ENCODE data around the gene MAPK14. TPM values are rescaled to one million over a fixed set of nuclear protein-coding genes. Genes with fewer than 3 reads are reported as not detected.

MAPK14 gene
- total and polyA plus RNA-seq, 9 of the 15 experiments (the other 6 are each of a cell fraction or from before 2014, with no cell fraction given) = 8.8 to 62.7 (median 35.5) TPM

- H3K9ac ChIP-seq (ENCODE audit: insufficient read depth in 1 of 2, low read depth in 2 of 2, low read length in 2 of 2) = peak overlapping the region in 1 of 2 experiments; percentile 79; a peak in 2 of 4 replicates
- FAIRE-seq = peak; percentile 37
- no peaks in the 10 kb centered on the region for H4K20me1 ChIP-seq (replicated peaks; ENCODE audit: control insufficient read depth, insufficient read depth, low read length)
- no peaks in the 10 kb centered on the region for H3K36me3 ChIP-seq (ENCODE audit: control insufficient read depth, insufficient read depth, low read length)
- no peaks in the 10 kb centered on the region for H3K27me3 ChIP-seq (ENCODE audit: control insufficient read depth in 2 of 2, insufficient read depth in 2 of 2, low read length in 2 of 2)
- POLR2A ChIA-PET = interaction anchor here (0.7 to 1.5 kb wide), 5 partner anchors 9 to 243 kb away, joined by 3 to 5 read pairs (median 3); no protein-coding TSS in a partner anchor
- no peaks in the 10 kb centered on the region for H3K9me3 ChIP-seq (replicated peaks; ENCODE audit: control insufficient read depth, insufficient read depth, low read depth, low read length)
- in situ Hi-C loops (cut with MboI) = no loop called here
- H3K9me1 ChIP-seq (ENCODE audit: control insufficient read depth, insufficient read depth, low read length) = peaks cover 3% of the 10 kb centered on the region
- H3K79me2 ChIP-seq (ENCODE audit: control insufficient read depth, insufficient read depth, low read length) = no peaks in the 10 kb centered on the region
- peak overlapping the region; percentile 58; the same call in 1 of the 3 replicates for H3K27ac ChIP-seq (ENCODE audit: extremely low read depth, low read depth, low read length)
- H3K4me2 ChIP-seq (ENCODE audit: insufficient read depth, low read length) = peak overlapping the region; percentile 33; the same call in 1 of the 2 replicates
- intact Hi-C loops (cut with micrococcal nuclease) = loop anchor here (2.0 kb wide), 2 partner anchors 75 to 239 kb away; partner anchors contain the start of gene BRPF3
- CTCF ChIA-PET (ENCODE audit: low intra/inter-chr PET ratio) = no interaction called here
- BruUV-seq (replicated peaks) = no TSS peak
- H3K4me3 ChIP-seq = no peak overlapping the region
- ATAC-seq = peak; percentile 8
- peaks cover 64 to 71% of the 10 kb centered on the region in 2 experiments for H3K4me1 ChIP-seq (replicated peaks in 1 of 2; ENCODE audit: control insufficient read depth in 2 of 2, insufficient read depth in 2 of 2, low read length in 2 of 2)
- peak in 3 of 4 experiments; percentile 53 to 77 (median 57) for DNase-seq (ENCODE audit: extremely low read depth in 1 of 4, low spot score in 3 of 4)
- 2% methylated on average over 4 of the region's 4 CpGs for WGBS (ENCODE audit: insufficient coverage, low coverage, missing lambda C conversion rate)
- H2AFZ ChIP-seq (ENCODE audit: low read depth, low read length) = no peak overlapping the region
- TF ChIP-seq ZFP36 (IDR thresholded peaks at IDR 0.05; ENCODE audit: low read depth, low read length, partially characterized antibody) = peak; percentile 82
- TF ChIP-seq TFAP4 (CRISPR knock-in tag; IDR thresholded peaks at IDR 0.05; ENCODE audit: borderline replicate concordance) = peak; percentile 51; the same call in 1 of the 2 replicates
- no peak for TF ChIP-seq ZNF780A (CRISPR knock-in tag; IDR thresholded peaks at IDR 0.05)
- TF ChIP-seq ZMIZ1 (IDR thresholded peaks at IDR 0.05; ENCODE audit: low read depth in 2 of 2, low read length in 2 of 2) = peak in 1 of 2 experiments; percentile 43; a peak in 1 of 4 replicates
- TF ChIP-seq ARID1B (IDR thresholded peaks at IDR 0.05) = peak; percentile 92
- peak; percentile 74; the same call in 1 of the 2 replicates for TF ChIP-seq ADNP (tag; IDR thresholded peaks at IDR 0.05)
- no peak for TF ChIP-seq KDM5B (IDR thresholded peaks at IDR 0.05; ENCODE audit: insufficient replicate concordance, low read depth, low read length)
- peak in 1 of 2 experiments; percentile 78 for TF ChIP-seq AFF1 (IDR thresholded peaks at IDR 0.05; ENCODE audit: low read depth in 1 of 2, partially characterized antibody in 2 of 2)
- TF ChIP-seq SMARCA5 (IDR thresholded peaks at IDR 0.05) = peak; percentile 94
- TF ChIP-seq CBFB (CRISPR knock-in tag; IDR thresholded peaks at IDR 0.05) = peak; percentile 79; the same call in 1 of the 2 replicates
- TF ChIP-seq HDAC8 (tag; IDR thresholded peaks at IDR 0.05) = no peak
- no peak for TF ChIP-seq DNMT1 (IDR thresholded peaks at IDR 0.05)
These were observed 94.3 kb downstream of the MAPK14 start for GRCh38 chr6:36121787-36122494.
